Mammary epithelial cell (primary cell): ENCODE results near the gene KCNS3.

Experiments
- EZH2 ChIP-seq: IDR thresholded peaks from 2 replicates; pipeline ENCODE4 v1.6.1; 2012; ENCODE audit warnings: low read length, inconsistent platforms, borderline replicate concordance
- TF ChIP-seq, protein P1 (sequence below), 2 donors: IDR thresholded peaks in 1 of 2; conservative IDR thresholded peaks in 1 of 2; 2 replicates each; pipeline ENCODE4 v1.5.1; 2011 to 2012; ENCODE audit warnings: inconsistent platforms in 2 of 2, low read length in 2 of 2, mild to moderate bottlenecking in 2 of 2, control low read depth in 1 of 2, low read depth in 1 of 2; ENCODE audit not compliant: insufficient read depth in 1 of 2; ENCODE audit errors: extremely low read depth in 1 of 2

DNA sequence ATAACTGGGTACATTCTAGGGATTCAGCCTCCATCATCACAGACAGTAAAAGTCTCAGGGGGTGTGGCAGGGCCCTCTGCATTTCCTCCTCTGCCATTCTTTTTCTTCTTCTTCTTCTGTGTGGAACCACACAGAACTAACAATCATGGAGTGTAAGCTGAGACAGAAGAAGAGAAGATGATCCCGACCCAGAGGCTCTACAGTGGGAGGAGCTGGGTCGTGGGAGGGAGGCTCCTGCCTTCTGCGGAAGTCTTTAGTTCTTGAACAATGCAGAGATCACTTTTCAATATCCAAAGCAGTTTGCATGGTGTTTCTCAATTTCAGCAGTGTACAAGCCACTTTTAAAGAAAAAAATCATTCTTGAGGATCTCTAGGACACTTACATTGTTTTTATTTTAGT lies 80.9 kb downstream of the KCNS3 start:
- TF ChIP-seq, protein P1, sequence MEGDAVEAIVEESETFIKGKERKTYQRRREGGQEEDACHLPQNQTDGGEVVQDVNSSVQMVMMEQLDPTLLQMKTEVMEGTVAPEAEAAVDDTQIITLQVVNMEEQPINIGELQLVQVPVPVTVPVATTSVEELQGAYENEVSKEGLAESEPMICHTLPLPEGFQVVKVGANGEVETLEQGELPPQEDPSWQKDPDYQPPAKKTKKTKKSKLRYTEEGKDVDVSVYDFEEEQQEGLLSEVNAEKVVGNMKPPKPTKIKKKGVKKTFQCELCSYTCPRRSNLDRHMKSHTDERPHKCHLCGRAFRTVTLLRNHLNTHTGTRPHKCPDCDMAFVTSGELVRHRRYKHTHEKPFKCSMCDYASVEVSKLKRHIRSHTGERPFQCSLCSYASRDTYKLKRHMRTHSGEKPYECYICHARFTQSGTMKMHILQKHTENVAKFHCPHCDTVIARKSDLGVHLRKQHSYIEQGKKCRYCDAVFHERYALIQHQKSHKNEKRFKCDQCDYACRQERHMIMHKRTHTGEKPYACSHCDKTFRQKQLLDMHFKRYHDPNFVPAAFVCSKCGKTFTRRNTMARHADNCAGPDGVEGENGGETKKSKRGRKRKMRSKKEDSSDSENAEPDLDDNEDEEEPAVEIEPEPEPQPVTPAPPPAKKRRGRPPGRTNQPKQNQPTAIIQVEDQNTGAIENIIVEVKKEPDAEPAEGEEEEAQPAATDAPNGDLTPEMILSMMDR (conservative IDR thresholded peaks at IDR 0.05 in 1 of 2, IDR thresholded peaks at IDR 0.05 in 1 of 2; ENCODE audit: extremely low read depth in 1 of 2, insufficient read depth in 1 of 2, low read depth in 1 of 2, low read length in 2 of 2), result no peak
- TF ChIP-seq EZH2, result no peak
